Astrocyte of the cerebellum (primary cell): Measurements from ENCODE around the gene OMP.
A peak's percentile ranks its signal among the peaks of the same experiment; 100 is the strongest.

Source experiments
- DNase-seq: peaks from one replicate; pipeline ENCODE4 v3.0.0-alpha.2; 2011; ENCODE audit warnings: low read depth
- H3K4me3 ChIP-seq: 2 replicates; pipeline ENCODE4 v1.5.1; 2011; ENCODE audit warnings: mild to moderate bottlenecking, low read depth, low read length, moderate library complexity
- in situ Hi-C: cut with HindIII; loops from 2 replicates; pipeline ENCODE4 v1.10.0; 2017; ENCODE audit warnings: low sequenced_read_pairs
- TF ChIP-seq, protein P1 (sequence below): IDR thresholded peaks from 2 replicates; pipeline ENCODE4 v1.5.1; 2012; ENCODE audit warnings: low read length, low read depth, moderate library complexity, mild to moderate bottlenecking; ENCODE audit errors: missing control alignments

The OMP gene

DNA sequence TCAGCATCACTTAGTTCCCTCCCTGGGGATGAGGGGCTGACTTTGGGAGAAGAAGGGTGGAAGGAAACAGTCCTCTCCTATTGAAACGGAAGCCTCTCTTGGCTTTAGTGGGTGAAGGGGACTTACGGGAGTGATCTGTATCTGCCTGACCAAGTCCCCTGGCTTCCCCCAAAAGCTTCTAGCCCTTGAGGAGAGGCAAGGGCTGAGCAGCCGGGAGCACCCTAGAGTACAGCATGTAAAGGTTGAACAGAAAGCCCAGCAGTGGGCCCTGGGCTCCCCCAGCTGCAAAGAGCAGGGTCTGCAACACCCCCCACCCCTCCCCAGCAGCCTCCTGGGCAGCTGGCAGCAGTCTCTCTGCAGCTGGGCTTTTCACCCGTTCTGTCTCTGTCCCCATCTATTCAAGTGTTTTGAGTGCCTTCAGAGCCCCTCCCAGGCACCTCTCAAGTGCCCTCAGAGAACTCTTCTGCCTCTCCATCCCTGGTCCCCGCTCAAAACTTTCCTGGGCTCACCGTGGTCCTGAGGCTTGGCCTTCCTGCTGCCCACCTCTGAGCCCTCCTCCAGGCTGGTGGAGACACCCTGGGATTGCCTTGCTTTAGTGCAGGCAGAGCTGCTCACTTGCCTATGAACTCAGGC is 33.2 kb upstream of the OMP start:
- no peak for DNase-seq

GRCh38 chr11:77069969-77070582 is 32.6 kb upstream of the OMP start:
- DNase-seq, result no peak
- in situ Hi-C loops, result loop anchor here (5.0 to 10.0 kb wide), 2 partner anchors 52 to 75 kb away; no protein-coding TSS in a partner anchor
- TF ChIP-seq, protein P1, sequence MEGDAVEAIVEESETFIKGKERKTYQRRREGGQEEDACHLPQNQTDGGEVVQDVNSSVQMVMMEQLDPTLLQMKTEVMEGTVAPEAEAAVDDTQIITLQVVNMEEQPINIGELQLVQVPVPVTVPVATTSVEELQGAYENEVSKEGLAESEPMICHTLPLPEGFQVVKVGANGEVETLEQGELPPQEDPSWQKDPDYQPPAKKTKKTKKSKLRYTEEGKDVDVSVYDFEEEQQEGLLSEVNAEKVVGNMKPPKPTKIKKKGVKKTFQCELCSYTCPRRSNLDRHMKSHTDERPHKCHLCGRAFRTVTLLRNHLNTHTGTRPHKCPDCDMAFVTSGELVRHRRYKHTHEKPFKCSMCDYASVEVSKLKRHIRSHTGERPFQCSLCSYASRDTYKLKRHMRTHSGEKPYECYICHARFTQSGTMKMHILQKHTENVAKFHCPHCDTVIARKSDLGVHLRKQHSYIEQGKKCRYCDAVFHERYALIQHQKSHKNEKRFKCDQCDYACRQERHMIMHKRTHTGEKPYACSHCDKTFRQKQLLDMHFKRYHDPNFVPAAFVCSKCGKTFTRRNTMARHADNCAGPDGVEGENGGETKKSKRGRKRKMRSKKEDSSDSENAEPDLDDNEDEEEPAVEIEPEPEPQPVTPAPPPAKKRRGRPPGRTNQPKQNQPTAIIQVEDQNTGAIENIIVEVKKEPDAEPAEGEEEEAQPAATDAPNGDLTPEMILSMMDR, result no peak
- no peak overlapping the region for H3K4me3 ChIP-seq

More for the DNA sequence above, 33.2 kb upstream of the OMP start:
- TF ChIP-seq, protein P1, result no peak
- H3K4me3 ChIP-seq, result no peak overlapping the region
- in situ Hi-C loops, result loop anchor here (5.0 to 10.0 kb wide), 2 partner anchors 53 to 75 kb away; no protein-coding TSS in a partner anchor

- in situ Hi-C loops, result no loop called here
- no peak overlapping the region for H3K4me3 ChIP-seq
- TF ChIP-seq, protein P1, result no peak
- no peak for DNase-seq
Observed at GRCh38 chr11:77071077-77071476, 31.6 kb upstream of the OMP start.

GRCh38 chr11:77071671-77072605 is 30.7 kb upstream of the OMP start:
- no peak for DNase-seq
- H3K4me3 ChIP-seq, result no peak overlapping the region
- TF ChIP-seq, protein P1, result no peak
- in situ Hi-C loops, result no loop called here

DNA sequence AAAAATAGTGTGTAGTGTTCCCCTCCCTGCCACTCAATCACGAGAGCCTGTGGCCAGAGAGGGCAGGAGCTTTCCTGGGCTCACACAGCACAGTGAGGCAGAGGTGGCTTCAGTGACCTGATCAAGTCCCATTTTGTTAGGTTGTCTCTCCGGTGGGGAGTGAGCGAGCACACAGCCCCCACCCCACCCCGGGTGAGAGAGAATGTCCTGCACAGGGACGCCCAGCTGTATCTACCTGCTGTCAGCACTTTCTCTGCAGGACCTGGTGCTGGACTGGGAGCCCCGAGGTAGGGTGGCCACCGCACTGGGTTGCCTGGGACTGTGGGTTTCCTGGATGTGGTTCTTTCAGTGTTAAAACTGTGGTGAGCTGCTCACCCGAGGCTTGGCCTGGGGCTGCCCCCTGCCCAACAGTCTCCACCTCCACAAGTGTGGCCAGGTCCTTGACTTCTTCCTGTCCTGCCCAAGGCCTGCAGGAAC is 29.8 kb upstream of the OMP start:
- in situ Hi-C loops, result no loop called here
- TF ChIP-seq, protein P1, result no peak
- no peak overlapping the region for H3K4me3 ChIP-seq
- no peak for DNase-seq

DNA sequence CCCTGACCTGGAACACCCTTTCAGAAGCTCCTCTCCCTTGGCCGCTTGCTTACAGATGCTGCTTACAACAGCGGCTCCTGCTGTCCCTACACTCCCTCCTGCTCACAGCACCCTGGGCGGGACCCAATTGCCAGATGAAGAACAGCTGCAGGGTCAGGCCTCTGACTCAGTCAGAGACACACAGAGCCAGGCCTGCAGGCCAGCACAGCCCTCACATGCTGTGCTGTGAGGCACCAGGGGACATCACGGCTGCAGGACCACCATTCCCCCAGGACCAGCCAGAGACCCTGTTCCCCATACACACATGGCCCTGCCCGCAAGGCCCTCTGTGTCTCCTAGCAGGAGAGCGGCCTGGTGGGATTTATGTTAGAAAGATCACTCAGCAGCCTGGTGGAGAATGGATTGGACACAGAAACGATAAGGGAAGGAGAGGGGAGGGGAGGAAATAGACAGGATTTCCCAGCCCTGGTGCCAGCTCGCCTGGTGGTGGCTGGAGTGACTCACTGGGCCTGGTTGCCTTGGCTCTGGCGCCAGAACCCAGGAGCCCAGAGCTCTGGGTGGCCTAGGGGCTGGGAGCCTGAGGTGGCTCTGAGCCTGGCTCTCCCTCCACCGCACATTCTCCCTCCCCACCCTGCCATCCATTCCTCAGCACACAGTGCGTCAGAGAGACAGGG is 29.2 kb upstream of the OMP start:
- TF ChIP-seq, protein P1, result peak; percentile 60
- no peak overlapping the region for H3K4me3 ChIP-seq
- in situ Hi-C loops, result no loop called here
- peak; percentile 58 for DNase-seq
